Smooth muscle cell (in vitro differentiated cells): ENCODE data around the gene CCSER1. TPM values are rescaled to one million over a fixed set of nuclear protein-coding genes. Genes with fewer than 3 reads are reported as not detected.

Source experiments
- DNase-seq: peaks from one replicate; lab custom pipeline; 2025; ENCODE audit not compliant: unreplicated experiment; lab: John Stamatoyannopoulos, UW
- H2AFZ ChIP-seq: fragments of 200-600 bp; sonication (generic); 2 replicates; pipeline ENCODE4 v1.6.0; 2016; ENCODE audit warnings: antibody characterized with exemption, low read depth, mild to moderate bottlenecking
- H3F3A ChIP-seq: fragments of 200-600 bp; sonication (generic); 2 replicates; pipeline ENCODE4 v1.6.0; 2017; ENCODE audit warnings: antibody characterized with exemption, low read depth
- H3K27ac ChIP-seq: fragments of 200-600 bp; sonication (generic); 2 replicates; pipeline ENCODE4 v1.5.1; 2016; ENCODE audit warnings: low read depth, mild to moderate bottlenecking
- H3K27me3 ChIP-seq: fragments of 200-600 bp; sonication (generic); 2 replicates; pipeline ENCODE4 v1.6.1; 2016; ENCODE audit warnings: low read depth, mild to moderate bottlenecking
- H3K36me3 ChIP-seq: fragments of 200-600 bp; sonication (generic); 2 replicates; pipeline ENCODE4 v1.5.1; 2016; ENCODE audit warnings: low read depth
- H3K4me1 ChIP-seq: fragments of 200-600 bp; sonication (generic); 2 replicates; pipeline ENCODE4 v1.5.1; 2016; ENCODE audit warnings: low read depth
- H3K4me2 ChIP-seq: fragments of 200-600 bp; sonication (generic); 2 replicates; pipeline ENCODE4 v1.6.0; 2016; ENCODE audit warnings: mild to moderate bottlenecking
- H3K4me3 ChIP-seq: fragments of 200-600 bp; sonication (generic); 2 replicates; pipeline ENCODE4 v1.5.1; 2016; ENCODE audit warnings: mild to moderate bottlenecking
- H3K79me2 ChIP-seq: fragments of 200-600 bp; sonication (generic); 2 replicates; pipeline ENCODE4 v1.6.0; 2016; ENCODE audit warnings: low read depth, mild to moderate bottlenecking
- H3K9ac ChIP-seq: fragments of 200-600 bp; sonication (generic); 2 replicates; pipeline ENCODE4 v1.6.0; 2016; ENCODE audit warnings: low read depth
- H3K9me3 ChIP-seq: fragments of 200-600 bp; sonication (generic); replicated peaks from 2 replicates; pipeline ENCODE4 v1.5.1; 2016; ENCODE audit warnings: low read depth
- H4K20me1 ChIP-seq: fragments of 200-600 bp; sonication (generic); 2 replicates; pipeline ENCODE4 v1.6.0; 2016; ENCODE audit warnings: low read depth
- CTCF ChIP-seq: fragments of 200-600 bp; sonication (generic); IDR thresholded peaks from 2 replicates; pipeline ENCODE4 v1.5.1; 2017; ENCODE audit warnings: borderline replicate concordance, mild to moderate bottlenecking, antibody characterized with exemption; ENCODE audit not compliant: insufficient read depth, poor library complexity, severe bottlenecking
- WGBS: methylation state at CpG from one replicate; pipeline ENCODE4 v1.1.7; 2016; ENCODE audit warnings: low lambda C conversion rate; 5-methylcytosine and 5-hydroxymethylcytosine counted together
- polyA plus RNA-seq: library from polyadenylated mRNA; unstranded; fragments of >200 nt; fragmentation: Nextera tagmentation; extraction: Ambion mirVana; gene quantifications from 2 replicates; pipeline ENCODE4 v1.2.1, GENCODE V29; 2016
- total RNA-seq: library from RNA; depleted of rRNA; stranded (reverse); fragments of >200 nt; gene quantifications from 2 replicates; pipeline ENCODE4 v1.2.3, GENCODE V29; 2014

CCSER1 gene
- total and polyA plus RNA-seq, 2 experiments from 2014 or later = 0.76 TPM; not detected in 1

GRCh38 chr4:91099666-91100065 is 972.5 kb downstream of the CCSER1 start:
- no peak overlapping the region for H3K9ac ChIP-seq
- DNase-seq = no peak
- no peak for TF ChIP-seq CTCF
- H3K9me3 ChIP-seq = no peaks in the 10 kb centered on the region
- H3K36me3 ChIP-seq = no peaks in the 10 kb centered on the region
- H4K20me1 ChIP-seq = no peaks in the 10 kb centered on the region
- H3K27me3 ChIP-seq = no peaks in the 10 kb centered on the region
- no peak overlapping the region for H3K4me2 ChIP-seq
- no peaks in the 10 kb centered on the region for H3K79me2 ChIP-seq
- no peaks in the 10 kb centered on the region for H3F3A ChIP-seq
- no peaks in the 10 kb centered on the region for H3K4me1 ChIP-seq
- no peak overlapping the region for H3K27ac ChIP-seq
- no peak overlapping the region for H3K4me3 ChIP-seq
- no peak overlapping the region for H2AFZ ChIP-seq

GRCh38 chr4:91108751-91109150 is 981.6 kb downstream of the CCSER1 start:
- Histone ChIP-seq H3K27me3 (no peaks in the 10 kb centered on the region), H2AFZ (no peak overlapping the region), H3K4me2 (no peak overlapping the region), H3K9me3 (no peaks in the 10 kb centered on the region), H4K20me1 (no peaks in the 10 kb centered on the region), H3K27ac (no peak overlapping the region), H3K4me3 (no peak overlapping the region), H3K4me1 (no peaks in the 10 kb centered on the region), H3F3A (no peaks in the 10 kb centered on the region), H3K36me3 (no peaks in the 10 kb centered on the region), H3K9ac (no peak overlapping the region), H3K79me2 (no peaks in the 10 kb centered on the region)
- 94% methylated on average over 3 of the region's 3 CpGs for WGBS
- TF ChIP-seq CTCF = no peak
- no peak for DNase-seq

- Histone ChIP-seq H4K20me1 (no peaks in the 10 kb centered on the region), H3K36me3 (no peaks in the 10 kb centered on the region), H3K9ac (no peak overlapping the region), H3K9me3 (no peaks in the 10 kb centered on the region), H2AFZ (peak overlapping the region; percentile 66), H3K4me3 (no peak overlapping the region), H3K27me3 (no peaks in the 10 kb centered on the region), H3K4me2 (no peak overlapping the region), H3K79me2 (no peaks in the 10 kb centered on the region), H3K27ac (no peak overlapping the region), H3F3A (no peaks in the 10 kb centered on the region), H3K4me1 (no peaks in the 10 kb centered on the region)
- TF ChIP-seq CTCF = no peak
- no peak for DNase-seq
- 91% methylated on average over 1 of the region's 1 CpG for WGBS
Measured at GRCh38 chr4:91111556-91111955, 984.4 kb downstream of the CCSER1 start.

- no peak overlapping the region for H3K4me2 ChIP-seq
- H3K79me2 ChIP-seq = no peaks in the 10 kb centered on the region
- H4K20me1 ChIP-seq = no peaks in the 10 kb centered on the region
- H3F3A ChIP-seq = no peaks in the 10 kb centered on the region
- no peak for DNase-seq
- no peak overlapping the region for H3K27ac ChIP-seq
- no peak overlapping the region for H3K9ac ChIP-seq
- H3K4me1 ChIP-seq = no peaks in the 10 kb centered on the region
- no peak overlapping the region for H3K4me3 ChIP-seq
- H3K36me3 ChIP-seq = no peaks in the 10 kb centered on the region
- 50% methylated on average over 4 of the region's 4 CpGs for WGBS
- TF ChIP-seq CTCF = peak; percentile 73
- H3K9me3 ChIP-seq = no peaks in the 10 kb centered on the region
- no peaks in the 10 kb centered on the region for H3K27me3 ChIP-seq
- no peak overlapping the region for H2AFZ ChIP-seq
Measured at GRCh38 chr4:91113130-91113706, 986.0 kb downstream of the CCSER1 start.
